Measurements from ENCODE around the gene C6orf163. TPM values are rescaled to one million over a fixed set of nuclear protein-coding genes. Genes with fewer than 3 reads are reported as not detected.

The C6orf163 gene
- total RNA-seq, 2 donors from 2014 or later: 3.4 to 4.2 TPM

- DNase-seq (ENCODE audit: low spot score) (peak; percentile 85), ATAC-seq (peak; percentile 94)
- peak within 1 kb of the TSS; percentile 82 for H3K4me3 Mint-ChIP-seq
- H3K27ac Mint-ChIP-seq: peak within 1 kb of the TSS; percentile 67 to 80
- H3K27me3 Mint-ChIP-seq: peaks cover 14 to 31% of the 10 kb centered on the region in 2 donors
- H3K36me3 Mint-ChIP-seq: no peaks in the 10 kb centered on the region
- peaks cover 0 to 5% of the 10 kb centered on the region in 2 donors for H3K4me1 Mint-ChIP-seq (ENCODE audit: low read depth in 2 of 2)
- H3K9me3 Mint-ChIP-seq: no peaks in the 10 kb centered on the region
Measured at GRCh38 chr6:87407901-87408720, 63.5 kb downstream of the C6orf163 start, which contains the start of gene CFAP206. TSS of gene CFAP206 (plus strand) at chr6:87407972. CDS start at chr6:87409840, 1,868 bp downstream.

GRCh38 chr6:87408721-87409155, 64.1 kb downstream of the C6orf163 start:
- peak overlapping the region; percentile 67 to 80 for H3K27ac Mint-ChIP-seq
- no peak for DNase-seq (ENCODE audit: low spot score)
- no peak for ATAC-seq
- no peaks in the 10 kb centered on the region for H3K9me3 Mint-ChIP-seq
- H3K4me3 Mint-ChIP-seq: peak overlapping the region; percentile 82
- H3K36me3 Mint-ChIP-seq: no peaks in the 10 kb centered on the region
- peaks cover 14 to 31% of the 10 kb centered on the region in 2 donors for H3K27me3 Mint-ChIP-seq
- H3K4me1 Mint-ChIP-seq (ENCODE audit: low read depth in 2 of 2): peaks cover 0 to 5% of the 10 kb centered on the region in 2 donors

Other genes with a start within 250 kb of the C6orf163 start
- gene CGA, start 249.7 kb upstream of the C6orf163 start, total RNA-seq: not detected
- gene ZNF292, start 189.2 kb upstream of the C6orf163 start, total RNA-seq: 10 to 100 TPM; 63.2 to 65.9 TPM
- gene SMIM8, start 22.2 kb upstream of the C6orf163 start, total RNA-seq: 1 to 10 TPM; 7.4 to 9.1 TPM
- gene GJB7, start 15.5 kb upstream of the C6orf163 start, total RNA-seq: not detected
- gene CFAP206, start 63.2 kb downstream of the C6orf163 start, total RNA-seq: under 1 TPM in 1 of 2 donors, not detected in 1; 0.21 TPM
- gene SLC35A1, start 128.2 kb downstream of the C6orf163 start, total RNA-seq: 10 to 100 TPM in 1 of 2 donors, 1 to 10 TPM in 1; 8.8 to 11.0 TPM
- 10 to 100 TPM; 21.8 to 32.0 TPM for gene RARS2, start 245.2 kb downstream of the C6orf163 start, total RNA-seq
- 10 to 100 TPM; 24.6 to 30.9 TPM for gene ORC3, start 245.3 kb downstream of the C6orf163 start, total RNA-seq

All from natural killer cell treated with Interleukin-12 subunit alpha and Interleukin-12 subunit beta and Interleukin-15 and Interleukin-18, amount 100 ng/mL, for 72 hours (primary cell).